ENCODE results near the gene DSCAM. TPM values are rescaled to one million over a fixed set of nuclear protein-coding genes. Genes with fewer than 3 reads are reported as not detected.

The DSCAM gene
- total RNA-seq, 1 donor from 2014 or later = 0.36 TPM

GRCh38 chr21:40095477-40095876 lies 751.5 kb downstream of the DSCAM start:
- intact Hi-C loops (cut with DNase I) = no loop called here
- ATAC-seq (no peak), DNase-seq (ENCODE audit: low spot score) (no peak)

- no peak for ATAC-seq
- DNase-seq (ENCODE audit: low spot score) = no peak
These were observed 766.6 kb downstream of the DSCAM start for GRCh38 chr21:40080385-40080784.

DNA sequence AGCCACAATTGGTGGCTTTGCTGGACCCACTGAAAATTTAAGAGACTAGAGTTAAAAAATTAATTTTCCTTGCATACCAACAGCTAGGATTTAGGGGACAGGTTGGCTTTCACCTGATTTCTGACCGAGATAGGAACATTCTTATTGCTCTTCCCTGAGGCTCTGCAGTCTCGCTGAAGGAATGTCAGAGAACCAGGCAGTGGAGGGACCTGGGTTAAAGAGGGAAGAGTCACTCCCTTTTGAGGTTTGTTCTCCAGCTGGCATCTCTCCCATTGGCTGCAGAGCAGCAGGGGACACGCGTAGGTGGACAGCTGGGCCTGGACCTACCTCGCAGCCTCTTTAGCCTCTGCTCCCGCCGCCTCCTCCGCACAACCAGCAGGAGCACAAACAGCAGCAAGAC lies 772.2 kb downstream of the DSCAM start:
- no peak for ATAC-seq
- intact Hi-C loops (cut with DNase I) = no loop called here
- no peak for DNase-seq (ENCODE audit: low spot score)

More at GRCh38 chr21:40080385-40080784, 766.6 kb downstream of the DSCAM start:
- intact Hi-C loops (cut with DNase I) = no loop called here

DNA sequence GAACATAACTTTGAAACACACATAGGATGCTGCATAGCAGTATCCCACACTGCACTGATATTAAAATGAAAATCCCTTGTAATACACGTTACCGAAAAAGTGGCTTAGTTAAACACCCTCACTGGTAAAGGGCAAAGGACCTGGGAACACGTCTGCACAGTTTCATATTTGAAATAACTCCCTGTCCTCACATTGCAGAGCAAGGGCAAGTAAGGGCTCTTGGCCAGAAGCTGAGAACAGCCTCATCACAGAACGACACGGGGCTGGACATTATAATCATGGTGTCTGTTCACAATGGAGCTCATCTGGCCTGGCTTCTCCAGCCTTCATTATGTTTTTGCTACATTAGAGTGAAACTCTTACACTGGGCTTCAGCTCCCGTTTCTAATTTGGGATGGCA lies 772.8 kb downstream of the DSCAM start:
- DNase-seq (ENCODE audit: low spot score) = no peak
- no peak for ATAC-seq
- intact Hi-C loops (cut with DNase I) = no loop called here

DNA sequence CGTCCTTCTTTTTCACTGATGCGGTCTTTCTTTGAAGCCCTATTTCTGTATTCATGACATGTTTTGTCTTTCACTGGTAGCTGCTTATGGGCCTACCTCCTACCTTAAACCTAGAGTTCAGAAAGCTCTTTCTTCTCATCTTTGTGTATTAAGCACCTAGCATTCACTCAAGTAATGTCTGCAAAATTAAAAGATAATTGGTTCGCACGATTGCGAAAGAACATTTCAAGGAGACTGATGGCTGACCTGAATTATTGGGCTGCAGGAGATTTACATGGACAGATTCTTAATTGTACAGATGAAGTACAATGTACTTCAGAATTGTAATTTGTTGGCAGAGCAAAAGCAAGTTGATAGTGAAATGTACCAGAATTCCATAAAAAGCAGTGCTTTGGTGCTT lies 773.3 kb downstream of the DSCAM start:
- DNase-seq (ENCODE audit: low spot score) (no peak), ATAC-seq (no peak)
- intact Hi-C loops (cut with DNase I) = no loop called here

GRCh38 chr21:40070871-40071270 lies 776.1 kb downstream of the DSCAM start:
- ATAC-seq = no peak
- intact Hi-C loops (cut with DNase I) = no loop called here
- no peak for DNase-seq (ENCODE audit: low spot score)

- DNase-seq (ENCODE audit: low spot score) (no peak), ATAC-seq (no peak)
- intact Hi-C loops (cut with DNase I) = no loop called here
These were observed 779.2 kb downstream of the DSCAM start for GRCh38 chr21:40067751-40068150.

DNA sequence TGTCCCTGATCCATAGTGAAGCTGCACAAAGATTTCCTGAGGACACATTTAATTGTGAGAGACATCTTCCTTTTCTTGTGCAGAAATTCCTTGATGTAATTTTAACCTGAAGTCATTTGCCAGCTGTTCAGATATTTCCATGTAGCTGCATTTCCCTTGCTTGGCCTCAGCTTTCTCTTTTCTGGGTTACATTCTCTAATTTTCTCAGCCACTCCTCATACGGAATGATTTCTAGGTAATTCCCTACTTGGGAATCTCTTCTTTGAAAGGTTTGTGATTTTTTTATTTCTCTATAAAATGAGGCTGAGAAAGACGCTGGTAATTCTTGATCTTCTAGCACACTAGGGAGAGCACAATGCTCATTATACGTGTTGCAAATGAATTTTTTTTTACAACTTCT lies 780.7 kb downstream of the DSCAM start:
- DNase-seq (ENCODE audit: low spot score) = no peak
- ATAC-seq = no peak
- intact Hi-C loops (cut with DNase I) = no loop called here

DNA sequence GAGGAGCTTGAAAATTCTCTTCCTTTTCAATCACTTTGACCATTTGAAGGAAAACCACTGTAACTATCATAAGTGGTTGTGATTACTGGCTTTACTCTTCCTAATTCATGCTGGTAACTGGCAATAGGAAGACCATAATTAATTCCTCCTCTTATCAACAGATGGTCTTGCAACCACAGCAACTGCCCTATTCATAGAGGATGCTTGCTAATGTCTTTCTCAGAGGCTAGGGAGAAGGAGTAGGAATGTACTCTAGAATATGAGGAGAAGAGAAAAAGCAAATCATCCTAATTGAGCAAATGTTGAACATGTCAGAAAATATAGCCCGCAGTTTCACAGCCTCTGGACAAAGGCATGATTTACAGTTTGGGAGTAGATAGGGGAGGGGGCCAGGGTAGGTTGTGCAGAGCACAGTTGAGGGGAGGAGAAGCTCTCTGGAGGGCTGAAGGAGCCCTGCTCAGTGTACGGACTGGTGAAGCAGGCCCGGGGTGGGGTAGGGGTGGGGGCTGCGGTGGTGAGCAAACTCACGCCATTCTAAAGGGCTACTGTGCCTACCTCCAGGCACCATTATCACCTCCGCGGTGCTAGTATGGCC lies 786.8 kb downstream of the DSCAM start:
- DNase-seq (ENCODE audit: low spot score) = no peak
- intact Hi-C loops (cut with DNase I) = no loop called here
- ATAC-seq = no peak

GRCh38 chr21:40057331-40057730 lies 789.6 kb downstream of the DSCAM start:
- ATAC-seq (no peak), DNase-seq (ENCODE audit: low spot score) (no peak)
- intact Hi-C loops (cut with DNase I) = no loop called here

DNA sequence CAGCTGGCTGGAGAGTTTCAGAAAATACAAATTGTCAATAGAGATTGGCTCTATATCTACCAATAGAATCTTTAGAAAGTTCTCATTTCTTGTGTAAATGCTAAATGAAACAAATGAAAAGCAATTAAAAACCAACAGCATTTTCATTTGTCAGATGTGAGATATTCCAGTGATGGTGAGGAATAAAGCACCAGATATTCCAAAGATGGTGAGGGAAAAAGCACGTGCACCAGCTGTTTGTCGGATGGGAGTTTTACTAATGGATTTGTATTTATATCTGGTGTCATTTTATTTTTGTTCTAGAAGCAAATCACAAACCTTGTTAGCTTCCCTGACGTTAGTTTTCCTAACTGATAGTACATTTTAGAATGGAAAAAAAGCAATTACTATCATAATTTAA lies 790.9 kb downstream of the DSCAM start:
- ATAC-seq (no peak), DNase-seq (ENCODE audit: low spot score) (no peak)
- intact Hi-C loops (cut with DNase I) = no loop called here

GRCh38 chr21:40054403-40054802 lies 792.6 kb downstream of the DSCAM start:
- peak; percentile 8 for ATAC-seq
- intact Hi-C loops (cut with DNase I) = no loop called here
- no peak for DNase-seq (ENCODE audit: low spot score)

DNA sequence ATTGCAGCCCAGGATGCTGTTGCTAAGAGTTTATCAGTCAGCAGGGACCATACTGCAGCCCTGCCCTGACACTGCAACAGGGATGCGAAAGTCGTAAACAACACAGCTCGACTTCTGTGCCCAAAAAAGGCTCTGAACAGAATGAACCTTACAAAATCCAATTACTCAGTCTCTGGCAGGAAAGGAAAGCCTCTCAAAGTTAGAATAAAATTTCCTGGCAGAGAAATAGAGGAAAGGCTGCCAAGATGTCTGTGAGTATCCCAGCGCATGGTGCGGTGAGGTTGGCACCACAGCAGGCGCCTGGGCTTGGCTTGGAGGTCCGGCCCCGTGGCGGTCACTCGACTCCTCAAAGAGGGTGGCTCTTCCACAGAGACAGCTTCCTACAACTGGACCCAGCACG lies 794.0 kb downstream of the DSCAM start:
- ATAC-seq = peak; percentile 89
- intact Hi-C loops (cut with DNase I) = no loop called here
- no peak for DNase-seq (ENCODE audit: low spot score)

GRCh38 chr21:40052276-40052675 lies 794.7 kb downstream of the DSCAM start:
- intact Hi-C loops (cut with DNase I) = no loop called here
- no peak for DNase-seq (ENCODE audit: low spot score)
- no peak for ATAC-seq

DNA sequence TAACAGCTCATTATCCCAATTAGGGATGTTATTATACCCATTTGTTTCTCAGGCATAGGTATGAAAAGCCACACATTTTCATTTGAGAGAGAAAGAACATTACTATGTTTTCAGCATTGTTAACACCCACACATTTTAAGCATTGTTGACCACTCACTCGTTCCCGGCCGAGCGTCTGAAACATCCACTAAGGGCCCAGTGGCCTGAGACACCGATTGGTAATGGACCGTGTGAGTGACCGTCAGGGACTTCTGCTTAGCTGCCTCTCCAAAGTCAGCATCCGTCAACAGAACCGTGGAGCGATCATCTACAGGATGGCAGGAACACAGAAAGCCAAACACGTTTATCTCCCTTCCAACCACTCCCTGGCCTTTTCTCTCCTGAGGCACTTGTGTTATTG lies 795.2 kb downstream of the DSCAM start:
- ATAC-seq (no peak), DNase-seq (ENCODE audit: low spot score) (no peak)
- intact Hi-C loops (cut with DNase I) = no loop called here

DNA sequence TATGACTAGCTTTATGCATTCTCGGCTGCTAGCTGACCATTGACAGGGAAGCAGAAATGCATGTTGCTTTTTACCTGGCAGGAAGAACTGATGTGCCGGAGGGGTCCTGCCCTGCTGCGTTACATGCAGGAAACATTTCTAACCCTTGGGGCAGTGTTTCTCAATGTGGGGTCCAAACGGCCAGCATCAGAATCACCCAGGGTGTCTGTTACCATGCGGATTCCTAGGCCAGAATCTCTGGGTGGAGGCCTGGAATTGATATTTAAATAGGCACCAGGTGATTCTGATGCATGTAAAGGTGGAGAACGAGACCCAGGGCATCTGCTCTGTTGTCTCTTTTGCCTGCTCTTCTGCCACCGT lies 797.0 kb downstream of the DSCAM start:
- intact Hi-C loops (cut with DNase I) = no loop called here
- no peak for DNase-seq (ENCODE audit: low spot score)
- ATAC-seq = no peak

- ATAC-seq = no peak
- intact Hi-C loops (cut with DNase I) = no loop called here
- no peak for DNase-seq (ENCODE audit: low spot score)
These were observed 797.7 kb downstream of the DSCAM start for GRCh38 chr21:40049031-40049930.

DNA sequence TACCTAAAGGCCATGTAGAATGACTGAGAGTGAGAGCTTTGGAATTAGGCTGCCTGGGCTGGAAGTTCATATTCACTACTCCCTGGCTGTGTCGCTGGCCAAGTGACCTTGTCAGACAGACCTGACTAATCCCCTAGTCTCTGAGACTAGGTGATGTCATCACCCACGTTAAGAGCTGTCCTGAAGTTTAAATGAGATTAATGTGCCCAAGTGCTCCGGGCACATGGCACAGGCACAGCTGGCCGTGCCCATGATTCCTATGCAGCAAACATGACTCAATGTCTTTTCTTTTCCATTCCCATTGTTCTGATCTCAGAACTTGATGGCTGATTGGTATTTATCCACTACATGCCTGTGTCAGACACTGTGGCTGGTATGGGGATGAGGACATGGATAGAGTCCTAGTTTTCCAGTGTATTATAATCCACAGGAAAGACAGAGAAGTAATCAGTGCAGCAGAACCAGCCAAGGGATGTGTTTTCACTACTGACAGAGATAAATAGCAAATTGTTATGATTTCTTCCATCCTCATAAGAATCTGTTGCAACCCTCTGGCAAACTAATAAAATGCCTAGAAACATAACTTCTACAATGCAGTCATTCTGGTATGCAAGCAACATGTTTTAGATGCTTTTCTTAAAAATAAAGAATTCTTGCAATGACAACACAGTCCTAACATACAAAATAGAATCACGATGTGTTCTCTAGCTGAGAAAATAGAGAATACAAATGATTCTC lies 798.8 kb downstream of the DSCAM start:
- intact Hi-C loops (cut with DNase I) = no loop called here
- no peak for DNase-seq (ENCODE audit: low spot score)
- no peak for ATAC-seq

GRCh38 chr21:40047211-40047610 lies 799.7 kb downstream of the DSCAM start:
- DNase-seq (ENCODE audit: low spot score) (no peak), ATAC-seq (no peak)
- intact Hi-C loops (cut with DNase I) = no loop called here

DNA sequence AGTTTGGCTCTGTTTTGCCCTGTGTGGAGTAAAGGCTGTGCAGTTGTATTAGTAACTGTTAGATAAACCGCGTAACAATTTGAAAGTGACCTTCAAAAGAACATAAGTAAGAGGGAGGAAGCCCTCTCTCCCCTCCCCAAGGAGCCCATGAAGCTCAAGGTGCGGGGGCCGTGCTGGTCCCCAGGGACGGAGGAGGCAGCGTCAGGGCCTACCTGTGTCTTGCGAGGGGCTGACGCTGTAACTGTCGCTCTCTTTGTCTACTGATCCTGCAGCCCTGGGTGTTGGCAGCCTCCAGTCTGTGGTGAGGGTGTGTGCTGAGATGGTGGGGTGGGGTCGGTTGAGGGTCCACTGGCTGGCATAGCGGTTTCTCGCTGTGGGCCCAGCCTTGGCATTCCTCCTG lies 803.1 kb downstream of the DSCAM start:
- DNase-seq (ENCODE audit: low spot score) (no peak), ATAC-seq (no peak)
- intact Hi-C loops (cut with DNase I) = no loop called here

Measured in sciatic nerve (tissue), 2 donors.